SK-N-SH (cell line): Measurements from ENCODE around the gene RASGEF1C.

ENCODE experiments used
- FOSL2 ChIP-seq: IDR thresholded peaks from 2 replicates; pipeline ENCODE4 v1.4.0; 2012; ENCODE audit warnings: low read depth, mild to moderate bottlenecking, moderate library complexity, borderline replicate concordance
- RXRA ChIP-seq: IDR thresholded peaks from 2 replicates; pipeline ENCODE4 v1.4.0; 2012; ENCODE audit warnings: low read depth, mild to moderate bottlenecking, borderline replicate concordance

DNA sequence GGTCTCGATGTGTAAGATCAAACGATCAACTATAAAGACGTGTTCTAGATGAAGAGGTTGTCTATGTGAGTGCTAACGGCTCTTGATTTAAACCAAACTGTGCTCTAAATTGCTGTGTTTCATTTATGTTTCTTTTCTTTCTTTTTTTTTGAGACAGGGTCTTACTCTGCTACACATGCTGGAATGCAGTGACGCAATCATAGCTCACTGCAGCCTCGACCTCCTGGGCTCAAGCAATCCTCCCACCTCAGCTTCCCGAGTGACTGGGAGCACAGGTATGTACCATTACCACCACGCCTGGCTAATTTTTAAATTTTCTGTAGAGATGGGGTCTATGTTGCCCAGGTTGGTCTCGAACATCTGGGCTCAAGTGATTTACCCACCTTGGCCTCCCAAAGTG is 113.5 kb downstream of the RASGEF1C start:
- no peak for TF ChIP-seq RXRA
- no peak for TF ChIP-seq FOSL2
